HCT116 (cell line): Measurements from ENCODE around the gene ECT2. TPM values are rescaled to one million over a fixed set of nuclear protein-coding genes. Genes with fewer than 3 reads are reported as not detected.

Experiments used
- ATAC-seq: fragments of 200-7000 bp; cut with Tn5 transposase; 2 replicates; pipeline ENCODE4 v1.9.1; 2020; ENCODE audit warnings: mild to moderate bottlenecking, moderate library complexity
- BruUV-seq: library from RNA; stranded (reverse); fragments of 400-500 nt; replicated peaks from 2 replicates; lab custom pipeline; 2021; lab: Mats Ljungman, UMichigan
- CTCF ChIA-PET: fragments of 300-600 bp; sonication (Branson Sonifier 250); formaldehyde crosslinking; loops from one replicate; lab custom pipeline; 2021; ENCODE audit warnings: antibody characterized with exemption; lab: Charles Lee
- POLR2A ChIA-PET: fragments of 300-600, 350-600 bp; sonication (Branson Sonifier 250); formaldehyde crosslinking; loops from one replicate; lab custom pipeline; 2021; ENCODE audit warnings: antibody characterized with exemption; lab: Charles Lee
- RAD21 ChIA-PET, 2 experiments: fragments of 300-600 bp; sonication (Branson Sonifier 250); formaldehyde crosslinking; loops; one replicate each; lab custom pipeline; 2023; ENCODE audit warnings: low total read pairs in 2 of 2; ENCODE audit not compliant: uncharacterized antibody in 2 of 2, unreplicated experiment in 2 of 2, low non-redundant PET in 1 of 2; lab: Charles Lee
- DNase-seq: peaks from one replicate; pipeline ENCODE4 v3.0.0-alpha.2; 2010; ENCODE audit warnings: low read depth, low spot score
- H2AFZ ChIP-seq: fragments of 200-600 bp; shearing (Covaris generic), sonication (generic); 2 replicates; pipeline ENCODE4 v1.6.1; 2017; ENCODE audit warnings: low read depth, mixed run types, mixed read lengths, antibody characterized with exemption, low read length; ENCODE audit not compliant: poor library complexity, severe bottlenecking
- H3K27ac ChIP-seq: 2 replicates; pipeline ENCODE4 v1.5.1; 2012; ENCODE audit warnings: low read depth, low read length
- H3K27me3 ChIP-seq: fragments of 200-600 bp; sonication (generic); 2 replicates; pipeline ENCODE4 v1.6.1; 2016; ENCODE audit warnings: mixed run types, low read length, mixed read lengths; ENCODE audit not compliant: insufficient read depth
- H3K36me3 ChIP-seq, 2 experiments: fragments of 200-500 bp in 1 of 2; fragments of 200-600 bp in 1 of 2; sonication (Bioruptor generic) in 1 of 2; sonication (generic) in 1 of 2; 2 replicates each; pipeline versions ENCODE4 v1.5.1 to v1.6.1; 2014 to 2016; ENCODE audit warnings: low read length in 2 of 2, inconsistent platforms in 1 of 2, mixed read lengths in 1 of 2, mixed run types in 1 of 2; ENCODE audit not compliant: insufficient read depth in 2 of 2, control insufficient read depth in 1 of 2
- H3K4me1 ChIP-seq, 2 experiments: fragments of 200-600 bp in 1 of 2; sonication (generic) in 1 of 2; 2 replicates each; pipeline versions ENCODE4 v1.5.1 to v1.6.1; 2012 to 2017; ENCODE audit warnings: low read length in 2 of 2, inconsistent platforms in 1 of 2, mild to moderate bottlenecking in 1 of 2, mixed read lengths in 1 of 2, mixed run types in 1 of 2, moderate library complexity in 1 of 2; ENCODE audit not compliant: insufficient read depth in 2 of 2, control insufficient read depth in 1 of 2
- H3K4me2 ChIP-seq: fragments of 200-600 bp; sonication (generic); 2 replicates; pipeline ENCODE4 v1.6.1; 2017; ENCODE audit warnings: mixed run types, low read length, mixed read lengths
- H3K4me3 ChIP-seq, 2 experiments: fragments of 200-600 bp in 1 of 2; sonication (generic) in 1 of 2; replicated peaks in 1 of 2; 2 replicates each; pipeline ENCODE4 v1.5.1; 2011 to 2016; ENCODE audit warnings: low read length in 2 of 2, control low read depth in 1 of 2, low read depth in 1 of 2, mild to moderate bottlenecking in 1 of 2, mixed read lengths in 1 of 2, mixed run types in 1 of 2
- H3K79me2 ChIP-seq: fragments of 200-600 bp; sonication (generic); 2 replicates; pipeline ENCODE4 v1.6.1; 2017; ENCODE audit warnings: mild to moderate bottlenecking, mixed run types, low read length, moderate library complexity, mixed read lengths; ENCODE audit not compliant: insufficient read depth
- H3K9ac ChIP-seq: fragments of 200-600 bp; sonication (generic); 2 replicates; pipeline ENCODE4 v1.6.1; 2016; ENCODE audit warnings: low read length, mixed read lengths
- H3K9me2 ChIP-seq: fragments of 200-600 bp; sonication (generic), shearing (Covaris generic); 2 replicates; pipeline ENCODE4 v1.6.1; 2017; ENCODE audit warnings: mixed run types, mild to moderate bottlenecking, moderate library complexity; ENCODE audit not compliant: insufficient read depth
- H3K9me3 ChIP-seq, 2 experiments: fragments of 200-500 bp in 1 of 2; fragments of 200-600 bp in 1 of 2; sonication (Bioruptor generic) in 1 of 2; sonication (generic) in 1 of 2; 2 replicates each; pipeline ENCODE4 v1.6.1; 2014 to 2017; ENCODE audit warnings: low read length in 2 of 2, mixed read lengths in 2 of 2, inconsistent platforms in 1 of 2, low read depth in 1 of 2, mild to moderate bottlenecking in 1 of 2, mixed run types in 1 of 2, moderate library complexity in 1 of 2; ENCODE audit not compliant: control insufficient read depth in 1 of 2, insufficient read depth in 1 of 2
- H4K20me1 ChIP-seq: fragments of 200-600 bp; sonication (generic), shearing (Covaris generic); 2 replicates; pipeline ENCODE4 v1.6.1; 2017; ENCODE audit warnings: mixed run types, mild to moderate bottlenecking, moderate library complexity; ENCODE audit not compliant: insufficient read depth
- CBX3 ChIP-seq: IDR thresholded peaks from 2 replicates; pipeline ENCODE4 v1.6.1; 2012; ENCODE audit warnings: low read depth
- CTCF ChIP-seq, 3 experiments: fragments of 200-600 bp in 1 of 3; sonication (generic) in 1 of 3; IDR thresholded peaks in 2 of 3; conservative IDR thresholded peaks in 1 of 3; 2 replicates each; pipeline ENCODE4 v1.5.1; 2012 to 2017; ENCODE audit warnings: low read depth in 2 of 3, low read length in 2 of 3, antibody characterized with exemption in 1 of 3, borderline replicate concordance in 1 of 3, control low read depth in 1 of 3, mild to moderate bottlenecking in 1 of 3, mixed read lengths in 1 of 3, mixed run types in 1 of 3, moderate library complexity in 1 of 3; ENCODE audit not compliant: insufficient read depth in 1 of 3
- EGR1 ChIP-seq: IDR thresholded peaks from 2 replicates; pipeline ENCODE4 v1.6.1; 2012; ENCODE audit warnings: low read depth
- EZH2phosphoT487 ChIP-seq: fragments of 200-600 bp; IDR thresholded peaks from 2 replicates; pipeline ENCODE4 v1.6.1; 2018; ENCODE audit warnings: antibody characterized with exemption, borderline replicate concordance
- JUND ChIP-seq: IDR thresholded peaks from 2 replicates; pipeline ENCODE4 v1.6.1; 2012
- MAX ChIP-seq: IDR thresholded peaks from 2 replicates; pipeline ENCODE4 v1.6.1; 2012
- POLR2A ChIP-seq: IDR thresholded peaks from 2 replicates; pipeline ENCODE4 v1.7.0; 2011; ENCODE audit warnings: borderline replicate concordance; ENCODE audit not compliant: insufficient read depth, insufficient read length; ENCODE audit errors: extremely low read depth
- POLR2AphosphoS5 ChIP-seq: IDR thresholded peaks from 2 replicates; pipeline ENCODE4 v1.6.1; 2011; ENCODE audit warnings: mild to moderate bottlenecking, low read depth, low read length, moderate library complexity
- REST ChIP-seq: IDR thresholded peaks from 2 replicates; pipeline ENCODE4 v1.6.1; 2012; ENCODE audit warnings: low read depth
- SIN3A ChIP-seq: IDR thresholded peaks from 2 replicates; pipeline ENCODE4 v1.6.1; 2012; ENCODE audit warnings: low read depth
- TCF7L2 ChIP-seq: IDR thresholded peaks from 2 replicates; pipeline ENCODE4 v1.7.0; 2011; ENCODE audit warnings: borderline replicate concordance, inconsistent platforms; ENCODE audit not compliant: insufficient read depth, insufficient read length; ENCODE audit errors: extremely low read depth
- YY1 ChIP-seq: IDR thresholded peaks from 2 replicates; pipeline ENCODE4 v1.6.1; 2011; ENCODE audit warnings: low read length, low read depth, moderate library complexity, mild to moderate bottlenecking; ENCODE audit not compliant: insufficient replicate concordance; ENCODE audit errors: extremely low read depth
- ZBTB33 ChIP-seq: IDR thresholded peaks from 2 replicates; pipeline ENCODE4 v1.6.1; 2011; ENCODE audit warnings: mild to moderate bottlenecking, low read length, moderate library complexity; ENCODE audit not compliant: insufficient replicate concordance; ENCODE audit errors: extremely low read depth
- ZFX ChIP-seq: fragments of 450-650 bp; IDR thresholded peaks from 2 replicates; pipeline ENCODE4 v1.6.1; 2017
- ZNF274 ChIP-seq: fragments of 200-500 bp; sonication (Bioruptor generic); IDR thresholded peaks from 2 replicates; pipeline ENCODE4 v1.6.1; 2014; ENCODE audit warnings: mild to moderate bottlenecking, low read depth, low read length, inconsistent platforms
- intact Hi-C: fragments of 100-400 bp; cut with micrococcal nuclease; formaldehyde crosslinking; loops from 2 replicates; pipeline ENCODE4 v1.10.0; 2022
- total RNA-seq: library from RNA; stranded (reverse); gene quantifications from one replicate; pipeline ENCODE4 v1.2.1, GENCODE V29; 2021; ENCODE audit not compliant: unreplicated experiment

The ECT2 gene
- total RNA-seq, 1 experiment from 2014 or later, result 95.6 TPM

- peaks cover 0 to 7% of the 10 kb centered on the region in 2 experiments; a peak in 1 of 4 replicates for H3K9me3 ChIP-seq
- H3K4me3 ChIP-seq, result no peak overlapping the region
- intact Hi-C loops, result no loop called here
- no peak for ATAC-seq
- H3K79me2 ChIP-seq, result no peaks in the 10 kb centered on the region
- no peak for TF ChIP-seq ZFX
- TF ChIP-seq POLR2AphosphoS5, result no peak
- no peak for TF ChIP-seq EGR1
- TF ChIP-seq YY1, result no peak
- TF ChIP-seq MAX, result no peak
- TF ChIP-seq EZH2phosphoT487, result no peak
- TF ChIP-seq ZNF274, result no peak
- TF ChIP-seq JUND, result no peak
- TF ChIP-seq POLR2A, result no peak
- no peak for TF ChIP-seq CTCF (IDR thresholded peaks at IDR 0.05 in 2 of 3, conservative IDR thresholded peaks at IDR 0.05 in 1 of 3; ENCODE audit: borderline replicate concordance in 1 of 3, insufficient read depth in 1 of 3, low read depth in 2 of 3, low read length in 2 of 3)
- no peak for TF ChIP-seq TCF7L2
- no peak for TF ChIP-seq ZBTB33
- no peak for TF ChIP-seq SIN3A
- no peak for TF ChIP-seq REST
- no peak for TF ChIP-seq CBX3
- DNase-seq, result no peak
- no peaks in the 10 kb centered on the region for H3K36me3 ChIP-seq
- no peak overlapping the region for H3K27ac ChIP-seq
- H4K20me1 ChIP-seq, result no peaks in the 10 kb centered on the region
- ChIA-PET RAD21 (no interaction called here), POLR2A (no interaction called here), CTCF (no interaction called here)
- H3K4me1 ChIP-seq, result peaks cover 7 to 9% of the 10 kb centered on the region in 2 experiments
- H3K9me2 ChIP-seq, result no peaks in the 10 kb centered on the region
- H3K27me3 ChIP-seq, result no peaks in the 10 kb centered on the region
- H3K9ac ChIP-seq, result no peak overlapping the region
- no TSS peak for BruUV-seq
- no peak overlapping the region for H3K4me2 ChIP-seq
- no peak overlapping the region for H2AFZ ChIP-seq
These were observed 34.0 kb upstream of the ECT2 start for GRCh38 chr3:172716476-172716875.
